GM21526 (cell line): ENCODE measurements around the gene HYCC1.
"Not testable (repeated sequence)": the region's sequence is repeated elsewhere in the genome, so short reads cannot be mapped to it uniquely, and the experiment has no call there.

Source experiments
- ATAC-seq: cut with Tn5 transposase; IDR thresholded peaks from one replicate; pipeline ENCODE4 v1.9.1; 2021; ENCODE audit warnings: moderate library complexity; ENCODE audit not compliant: unreplicated experiment, low FRiP score

The HYCC1 gene

GRCh38 chr7:22989643-22990587 lies 24.0 kb downstream of the HYCC1 start:
- ATAC-seq: no peak

GRCh38 chr7:22985436-22985835 lies 28.5 kb downstream of the HYCC1 start:
- no peak for ATAC-seq

GRCh38 chr7:22983257-22983855 lies 30.6 kb downstream of the HYCC1 start:
- ATAC-seq: no peak

GRCh38 chr7:22980422-22980821 lies 33.5 kb downstream of the HYCC1 start:
- ATAC-seq: no peak

- no peak for ATAC-seq
Observed at GRCh38 chr7:22979861-22980260, 34.1 kb downstream of the HYCC1 start.

GRCh38 chr7:22979251-22979650 lies 34.7 kb downstream of the HYCC1 start:
- ATAC-seq: no peak

- ATAC-seq: not testable (repeated sequence)
Observed at GRCh38 chr7:22974636-22975035, 39.3 kb downstream of the HYCC1 start.

GRCh38 chr7:22972207-22972606 lies 41.7 kb downstream of the HYCC1 start:
- no peak for ATAC-seq

GRCh38 chr7:22969010-22969431 lies 44.9 kb downstream of the HYCC1 start:
- ATAC-seq: no peak
